NCI-H1694 (cell line): ENCODE measurements around the gene KIAA1328.
"Not testable (repeated sequence)": the region's sequence is repeated elsewhere in the genome, so short reads cannot be mapped to it uniquely, and the experiment has no call there.

Source experiments
- DNase-seq: peaks from one replicate; lab custom pipeline; 2025; lab: John Stamatoyannopoulos, UW

The KIAA1328 gene

GRCh38 chr18:36828630-36829361 is at the start of gene KIAA1328, which contains the start of gene TPGS2:
TSS of gene KIAA1328 (plus strand) at chr18:36829127. CDS start at chr18:36829139, 12 bp downstream.
TSS of gene TPGS2 (minus strand) at chr18:36829002. CDS start at chr18:36828767, 235 bp downstream.
- DNase-seq, result peak; percentile 29

- DNase-seq, result no peak
Observed at GRCh38 chr18:36780748-36781147, 48.2 kb upstream of the KIAA1328 start.

- DNase-seq, result no peak
Observed at GRCh38 chr18:36782710-36783109, 46.2 kb upstream of the KIAA1328 start.

GRCh38 chr18:36783792-36784191 is 45.1 kb upstream of the KIAA1328 start:
- no peak for DNase-seq

- no peak for DNase-seq
Observed at GRCh38 chr18:36786686-36787085, 42.2 kb upstream of the KIAA1328 start.

- no peak for DNase-seq
Observed at GRCh38 chr18:36792634-36793283, 36.2 kb upstream of the KIAA1328 start.

GRCh38 chr18:36798738-36799473 is 30.0 kb upstream of the KIAA1328 start:
- DNase-seq, result no peak

- DNase-seq, result no peak
Observed at GRCh38 chr18:36805105-36805504, 23.8 kb upstream of the KIAA1328 start.

- DNase-seq, result no peak
Observed at GRCh38 chr18:36808681-36809080, 20.2 kb upstream of the KIAA1328 start.

GRCh38 chr18:36809590-36810381 is 19.1 kb upstream of the KIAA1328 start:
- DNase-seq, result peak; percentile 54

GRCh38 chr18:36811430-36811829 is 17.5 kb upstream of the KIAA1328 start:
- DNase-seq, result no peak

- no peak for DNase-seq
Observed at GRCh38 chr18:36811955-36812354, 17.0 kb upstream of the KIAA1328 start.

GRCh38 chr18:36812678-36813077 is 16.2 kb upstream of the KIAA1328 start:
- DNase-seq, result no peak

- no peak for DNase-seq
Observed at GRCh38 chr18:36813101-36813775, 15.7 kb upstream of the KIAA1328 start.

GRCh38 chr18:36813824-36814223 is 15.1 kb upstream of the KIAA1328 start:
- DNase-seq, result no peak

GRCh38 chr18:36814994-36815393 is 13.9 kb upstream of the KIAA1328 start:
- no peak for DNase-seq

GRCh38 chr18:36816096-36816495 is 12.8 kb upstream of the KIAA1328 start:
- DNase-seq, result not testable (repeated sequence)

- DNase-seq, result no peak
Observed at GRCh38 chr18:36817039-36817438, 11.9 kb upstream of the KIAA1328 start.

GRCh38 chr18:36818652-36819051 is 10.3 kb upstream of the KIAA1328 start:
- DNase-seq, result no peak

GRCh38 chr18:36819621-36820020 is 9.3 kb upstream of the KIAA1328 start:
- no peak for DNase-seq

GRCh38 chr18:36821681-36822080 is 7.2 kb upstream of the KIAA1328 start:
- DNase-seq, result no peak
